HG02852 (cell line): ENCODE measurements around the gene VSTM1.
"Not testable (repeated sequence)": the region's sequence is repeated elsewhere in the genome, so short reads cannot be mapped to it uniquely, and the experiment has no call there.

Experiments
- ATAC-seq: cut with Tn5 transposase; IDR thresholded peaks from one replicate; pipeline ENCODE4 v1.9.1; 2021; ENCODE audit warnings: mild to moderate bottlenecking, moderate library complexity; ENCODE audit not compliant: unreplicated experiment

VSTM1 gene, protein sequence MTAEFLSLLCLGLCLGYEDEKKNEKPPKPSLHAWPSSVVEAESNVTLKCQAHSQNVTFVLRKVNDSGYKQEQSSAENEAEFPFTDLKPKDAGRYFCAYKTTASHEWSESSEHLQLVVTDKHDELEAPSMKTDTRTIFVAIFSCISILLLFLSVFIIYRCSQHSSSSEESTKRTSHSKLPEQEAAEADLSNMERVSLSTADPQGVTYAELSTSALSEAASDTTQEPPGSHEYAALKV

DNA sequence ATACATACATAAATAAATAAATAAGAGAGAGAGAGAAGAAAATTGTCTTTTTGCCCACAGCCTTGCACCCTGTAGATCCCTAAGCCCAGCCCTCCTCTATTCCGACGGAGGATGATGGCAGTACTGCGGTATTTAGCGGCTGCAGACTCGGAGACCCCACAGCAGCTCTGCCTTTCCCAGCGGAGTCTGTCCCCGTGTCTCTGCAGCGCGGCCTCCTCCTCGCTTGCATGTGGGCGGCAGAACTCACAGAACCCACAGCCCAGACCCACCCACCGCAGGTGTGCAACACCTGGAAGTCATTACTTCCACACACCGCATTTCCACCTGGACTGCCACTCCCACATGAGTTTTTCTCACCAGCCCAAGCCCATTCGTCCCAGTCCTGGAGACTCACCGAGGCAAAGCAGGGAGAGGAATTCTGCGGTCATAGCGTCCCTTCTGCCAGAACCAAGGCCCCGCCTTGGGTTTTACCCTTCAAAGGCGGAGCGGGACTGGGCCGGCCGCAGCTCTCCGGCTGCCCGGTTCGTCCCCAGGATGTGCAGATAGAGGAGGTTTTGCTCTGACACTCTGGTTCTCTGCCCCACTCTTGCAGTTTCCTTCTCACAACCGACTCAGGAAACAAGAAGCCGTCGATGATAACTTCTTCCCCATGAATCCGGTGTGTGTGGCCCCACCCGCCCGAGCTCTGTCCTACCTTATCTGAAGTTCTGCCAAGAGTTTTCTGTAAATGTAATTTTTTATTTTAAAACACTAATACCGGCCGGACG is at the start of gene VSTM1:
VSTM1 (minus strand) TSS at position 548 of the 767 bp plus-strand sequence; CDS start at position 428, 120 bp downstream.
- no peak for ATAC-seq

DNA sequence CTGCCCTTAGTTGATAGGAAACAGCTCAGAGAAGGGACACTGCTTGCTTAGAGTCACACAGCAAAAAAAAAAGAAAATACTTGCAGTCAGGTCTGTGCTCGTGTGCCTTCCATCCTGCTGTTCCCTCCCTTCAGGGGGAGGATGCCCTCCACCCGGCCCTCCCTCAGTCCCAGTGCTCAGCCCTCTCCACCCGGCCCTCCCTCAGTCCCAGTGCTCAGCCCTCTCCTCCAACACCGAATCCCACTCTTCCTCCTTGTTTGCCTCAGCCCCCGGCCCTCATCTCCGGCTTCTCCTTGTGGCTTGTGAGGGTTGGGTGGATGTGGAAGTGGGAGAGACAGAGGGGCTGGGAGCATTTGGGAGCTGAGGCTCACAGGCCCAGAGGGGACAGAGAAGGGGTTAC is 46.0 kb upstream of the VSTM1 start:
- ATAC-seq: no peak

DNA sequence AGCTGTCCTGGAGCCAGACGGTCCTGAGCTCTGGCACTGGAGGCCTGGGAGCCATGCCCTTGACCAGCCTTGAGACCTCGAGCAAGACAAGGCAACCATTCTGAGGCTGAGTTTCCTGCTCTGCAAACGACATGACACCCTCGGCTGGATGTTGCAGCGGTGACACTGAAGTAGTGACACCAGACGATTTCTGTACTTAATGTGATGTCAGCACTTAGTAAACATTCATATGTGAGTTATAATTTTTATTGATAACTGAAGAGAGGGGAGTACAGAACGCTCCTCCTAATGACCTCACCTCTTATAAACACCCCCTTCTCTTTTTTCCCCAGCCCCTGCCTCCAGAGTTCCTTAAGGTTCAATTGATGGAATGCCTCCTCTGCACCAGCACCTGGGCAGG is 44.8 kb upstream of the VSTM1 start:
- no peak for ATAC-seq

DNA sequence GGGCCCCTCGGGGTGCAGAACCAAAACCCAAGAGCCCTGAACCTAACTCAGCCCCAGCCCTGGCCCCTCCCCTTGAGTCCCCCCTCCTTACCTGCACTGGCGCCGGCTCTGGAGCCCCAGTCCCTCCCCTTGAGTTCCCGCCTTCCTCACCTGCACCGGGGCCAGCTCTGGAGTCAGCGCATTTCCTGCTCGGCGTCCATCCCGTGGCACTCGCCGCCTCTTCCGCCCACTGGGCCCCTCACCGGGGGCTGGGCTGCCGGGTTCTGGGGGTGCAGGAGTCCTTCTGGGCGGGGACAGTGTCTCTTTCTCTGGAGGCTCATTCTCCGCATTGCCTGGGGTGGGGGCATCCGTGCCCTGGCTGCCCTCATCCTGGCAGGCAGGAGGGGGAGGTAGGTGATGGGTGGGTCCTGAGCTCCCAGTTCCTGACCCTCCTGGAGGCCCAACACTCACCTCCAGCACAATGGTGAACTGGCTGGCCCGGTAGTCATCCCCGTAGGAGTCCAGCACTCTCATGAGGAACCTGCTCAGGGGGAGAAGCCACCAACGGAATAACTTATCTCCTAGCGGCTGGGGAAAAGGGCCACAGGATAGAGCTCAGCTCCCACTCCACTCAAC is 44.3 kb upstream of the VSTM1 start:
- ATAC-seq: no peak

DNA sequence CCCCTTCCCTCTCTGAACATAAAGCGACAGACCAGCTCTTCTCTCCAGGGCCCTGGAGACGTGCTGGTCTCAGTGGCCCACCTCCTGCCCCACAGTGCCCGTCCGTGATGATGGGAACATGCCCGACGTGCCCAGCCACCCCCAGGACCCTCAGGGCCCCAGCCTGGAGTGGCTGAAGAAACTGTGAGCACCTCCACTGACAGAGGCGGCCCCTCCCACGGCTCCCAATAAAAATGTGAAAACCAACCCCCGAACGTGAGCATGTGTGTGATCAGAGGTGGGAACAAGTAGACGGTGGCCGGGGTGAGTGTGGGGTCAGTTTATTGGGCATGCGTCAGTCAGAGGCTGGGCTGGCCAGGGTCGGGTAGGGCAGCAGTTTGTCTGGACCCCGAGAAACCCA is 43.0 kb upstream of the VSTM1 start:
- ATAC-seq: no peak

DNA sequence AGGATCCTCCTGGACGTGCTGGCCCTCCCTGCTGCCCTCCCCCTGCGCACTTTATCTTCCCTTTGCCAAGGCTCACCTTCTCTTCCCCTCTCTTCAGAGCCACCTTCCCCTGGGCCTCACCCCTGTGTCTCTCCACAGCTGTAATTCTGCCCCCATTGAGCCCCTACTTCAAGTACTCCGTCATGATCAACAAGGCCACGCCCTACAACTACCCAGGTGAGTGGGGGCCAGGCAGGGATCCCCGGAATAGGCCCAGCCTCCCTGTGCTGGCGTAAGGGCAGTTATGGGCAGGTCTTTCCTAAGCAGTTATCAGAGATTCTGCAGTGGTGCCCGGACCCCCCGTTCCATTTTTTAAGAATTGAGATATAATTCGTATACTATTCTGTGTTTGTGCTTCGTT is 42.1 kb upstream of the VSTM1 start:
- ATAC-seq: no peak

DNA sequence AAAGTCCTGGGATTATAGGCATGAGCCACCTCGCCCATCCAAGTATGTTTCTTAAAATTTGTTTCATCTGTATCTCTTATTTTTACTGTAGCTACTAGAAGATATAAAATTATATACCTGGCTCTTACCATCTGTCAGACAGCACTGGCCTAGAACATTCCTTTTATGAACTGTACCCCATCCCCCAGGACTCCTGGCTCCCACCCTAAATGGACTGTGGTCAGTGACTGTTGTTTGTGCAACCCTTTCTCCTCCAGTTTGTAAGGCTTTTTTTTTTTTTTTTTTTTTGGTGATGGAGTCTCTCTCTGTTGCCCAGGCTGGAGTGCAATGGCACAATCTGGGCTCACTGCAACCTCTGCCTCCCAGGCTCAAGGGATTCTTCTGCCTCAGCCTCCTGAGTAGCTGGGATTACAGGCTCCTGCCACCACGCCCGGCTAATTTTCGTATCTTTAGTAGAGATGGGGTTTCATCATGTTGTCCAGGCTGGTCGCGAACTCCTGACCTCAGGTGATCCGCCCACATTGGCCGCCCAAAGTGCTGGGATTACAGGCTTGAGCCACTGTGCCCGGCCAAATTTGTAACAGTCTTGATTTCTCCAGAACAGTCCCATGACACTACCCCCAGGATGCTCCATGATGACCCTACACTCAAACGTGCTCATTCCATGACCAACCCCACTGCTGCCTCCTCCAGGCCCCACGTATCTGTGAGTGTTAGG is 41.5 kb upstream of the VSTM1 start:
- ATAC-seq: no peak

DNA sequence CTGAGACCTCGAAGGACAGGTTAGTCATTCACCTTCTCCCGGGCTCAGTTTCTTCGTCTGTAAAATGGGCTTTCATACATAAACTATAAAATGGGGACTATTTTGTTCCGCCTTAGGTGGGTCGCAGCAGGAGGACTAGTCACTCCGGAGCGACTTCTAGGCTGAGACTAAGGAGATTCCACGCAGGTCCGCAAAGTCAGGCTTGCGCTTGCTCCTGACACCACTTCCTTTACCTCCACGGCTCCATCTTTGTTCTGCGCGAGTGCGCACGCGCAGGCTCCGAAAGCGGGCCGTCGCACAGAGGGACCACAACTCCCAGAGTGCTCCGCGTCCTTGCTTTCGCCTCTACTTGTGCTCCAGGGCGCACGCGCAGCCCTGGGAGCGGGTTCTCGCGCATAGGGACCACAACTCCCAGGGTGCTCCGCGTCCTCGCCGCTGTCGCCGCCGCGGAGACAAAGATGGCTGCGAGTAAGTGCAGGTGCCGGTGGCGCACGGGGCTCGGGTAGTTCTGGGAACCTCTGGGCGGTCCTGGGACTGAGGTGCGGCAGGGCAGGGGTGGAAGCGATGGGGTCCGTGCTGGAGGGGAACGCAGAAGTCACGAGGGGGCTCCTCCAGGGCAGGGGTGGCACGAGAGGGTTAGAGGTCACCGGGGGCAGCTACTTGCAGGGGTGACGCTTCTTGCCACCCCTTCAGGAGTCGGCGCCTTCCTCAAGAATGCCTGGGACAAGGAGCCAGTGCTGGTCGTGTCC is 38.9 kb upstream of the VSTM1 start, which contains the start of gene NDUFA3:
NDUFA3 (plus strand) TSS at position 435 of the 749 bp plus-strand sequence; CDS start at position 459, 24 bp downstream.
- ATAC-seq: peak; percentile 83

DNA sequence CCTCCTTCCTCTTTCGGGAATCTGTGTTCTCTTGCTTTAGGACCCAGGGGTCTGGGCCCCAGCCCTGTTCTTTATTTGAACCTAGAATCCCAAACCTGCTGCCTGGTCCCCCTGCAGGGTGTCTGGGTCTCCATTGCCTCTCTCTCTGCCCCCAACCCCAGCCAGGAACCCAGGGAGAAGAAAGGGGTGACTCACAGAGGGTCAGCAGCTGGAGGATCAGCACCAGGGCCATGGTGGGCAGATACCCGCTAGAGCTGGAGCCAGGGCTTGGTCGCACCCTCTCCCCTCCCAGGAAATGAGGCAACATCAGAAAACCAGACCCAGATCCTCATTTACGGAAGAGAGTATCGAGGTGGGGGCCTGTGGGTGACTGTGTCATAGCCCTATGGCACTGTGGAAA is 36.9 kb upstream of the VSTM1 start, which contains the start of gene OSCAR:
OSCAR (minus strand) TSS at position 243 of the 400 bp plus-strand sequence; CDS start at position 232, 11 bp downstream.
- no peak for ATAC-seq

DNA sequence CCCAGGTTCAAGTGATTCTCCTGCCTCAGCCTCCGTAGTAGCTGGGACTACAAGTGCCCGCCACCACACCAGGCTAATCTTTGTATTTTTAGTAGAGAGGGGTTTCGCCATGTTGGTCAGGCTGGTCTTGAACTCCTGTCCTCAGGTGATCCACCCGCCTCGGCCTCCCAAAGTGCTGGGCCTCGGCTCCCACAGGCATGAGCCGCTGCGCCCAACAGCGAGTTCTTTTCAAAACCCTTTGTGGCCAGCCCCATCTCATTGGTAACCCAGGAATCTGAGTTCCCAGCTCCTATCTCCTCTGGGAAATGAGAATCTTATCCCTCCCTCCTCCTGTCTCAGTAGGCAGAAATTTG is 36.2 kb upstream of the VSTM1 start:
- not testable (repeated sequence) for ATAC-seq

DNA sequence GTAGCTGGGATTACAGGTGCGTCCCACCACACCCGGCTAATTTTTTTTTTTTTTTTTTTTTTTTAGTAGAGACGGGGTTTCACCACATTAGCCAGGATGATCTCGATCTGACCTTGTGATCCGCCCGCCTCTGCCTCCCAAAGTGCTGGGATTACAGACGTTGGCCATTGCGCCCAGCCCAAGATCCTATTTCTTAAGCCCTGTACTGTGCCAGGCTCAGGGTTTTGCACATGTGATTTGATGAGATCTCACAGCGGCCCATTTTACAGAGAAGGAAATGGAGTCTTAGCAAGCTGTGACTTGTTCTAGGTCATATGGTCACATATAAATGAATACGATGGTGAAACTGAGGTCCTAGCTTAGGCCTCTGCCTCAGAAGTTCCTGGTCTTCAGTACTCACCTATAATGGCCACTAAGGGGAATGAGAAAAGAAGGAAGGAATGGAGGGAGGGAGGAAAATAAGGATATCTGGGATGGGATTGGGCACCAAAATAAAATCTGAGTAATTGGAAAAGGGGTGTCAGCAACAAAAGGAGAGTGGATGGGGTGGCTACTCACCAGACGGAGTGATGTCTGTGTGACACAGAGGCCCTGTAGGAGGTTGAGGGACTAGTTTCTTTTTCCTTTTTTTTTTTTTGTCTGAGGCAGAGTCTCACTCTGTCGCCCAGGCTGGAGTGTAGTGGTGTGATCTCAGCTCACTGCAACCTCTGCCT is 35.6 kb upstream of the VSTM1 start:
- ATAC-seq: no peak

DNA sequence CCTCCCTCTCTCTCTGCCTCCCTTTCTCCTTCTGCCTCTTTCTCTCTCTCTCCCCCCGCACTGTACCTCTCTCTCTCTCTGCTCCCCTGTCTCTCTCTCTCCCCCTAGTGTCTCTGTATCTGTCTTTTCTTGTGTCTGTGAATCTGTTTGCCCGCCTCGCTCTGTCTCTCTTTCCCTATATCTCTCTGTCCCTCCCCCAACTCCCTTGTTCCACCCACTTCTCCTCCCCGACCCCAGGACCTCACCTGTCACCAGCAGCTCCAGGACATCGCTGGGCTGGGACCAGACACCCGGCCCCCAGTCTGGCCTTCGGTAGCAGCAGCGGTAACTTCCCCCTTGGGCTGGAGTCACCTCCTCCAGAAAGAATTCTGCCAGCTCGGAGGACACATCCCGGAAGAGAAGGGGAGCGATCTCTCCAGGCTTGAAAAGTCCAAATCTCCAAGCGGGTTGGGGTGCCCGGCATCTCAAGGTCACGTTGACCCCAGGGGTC is 33.0 kb upstream of the VSTM1 start:
- no peak for ATAC-seq

DNA sequence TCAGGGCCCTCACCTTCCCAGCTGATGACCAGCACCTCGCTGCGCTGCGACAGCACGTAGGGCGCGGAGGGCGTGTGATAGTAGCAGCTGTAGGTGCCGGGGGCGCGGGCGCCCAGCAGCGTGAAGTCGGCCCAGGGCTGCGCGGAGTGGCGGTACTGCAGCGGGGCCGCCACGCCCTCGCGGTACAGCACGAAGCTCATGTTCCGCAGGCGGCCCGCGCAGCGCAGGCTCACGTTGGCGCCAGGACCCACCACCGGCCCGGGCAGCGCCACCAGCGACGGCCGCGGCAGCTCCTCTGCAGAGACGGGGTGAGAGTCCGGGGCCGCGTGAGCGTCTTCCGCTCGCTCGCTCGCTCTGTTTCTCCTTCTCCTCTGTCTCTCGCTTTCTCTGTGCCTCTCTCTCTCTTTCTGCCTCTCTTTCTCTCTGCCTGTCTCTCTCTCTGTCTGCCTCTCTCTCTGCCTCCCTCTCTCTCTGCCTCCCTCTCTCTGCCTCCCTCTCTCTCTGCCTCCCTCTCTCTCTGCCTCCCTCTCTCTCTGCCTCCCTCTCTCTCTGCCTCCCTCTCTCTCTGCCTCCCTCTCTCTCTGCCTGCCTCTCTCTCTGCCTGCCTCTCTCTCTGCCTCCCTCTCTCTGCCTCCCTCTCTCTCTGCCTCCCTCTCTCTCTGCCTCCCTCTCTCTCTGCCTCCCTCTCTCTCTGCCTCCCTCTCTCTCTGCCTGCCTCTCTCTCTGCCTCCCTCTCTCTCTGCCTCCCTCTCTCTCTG is 32.3 kb upstream of the VSTM1 start:
- ATAC-seq: not testable (repeated sequence)

DNA sequence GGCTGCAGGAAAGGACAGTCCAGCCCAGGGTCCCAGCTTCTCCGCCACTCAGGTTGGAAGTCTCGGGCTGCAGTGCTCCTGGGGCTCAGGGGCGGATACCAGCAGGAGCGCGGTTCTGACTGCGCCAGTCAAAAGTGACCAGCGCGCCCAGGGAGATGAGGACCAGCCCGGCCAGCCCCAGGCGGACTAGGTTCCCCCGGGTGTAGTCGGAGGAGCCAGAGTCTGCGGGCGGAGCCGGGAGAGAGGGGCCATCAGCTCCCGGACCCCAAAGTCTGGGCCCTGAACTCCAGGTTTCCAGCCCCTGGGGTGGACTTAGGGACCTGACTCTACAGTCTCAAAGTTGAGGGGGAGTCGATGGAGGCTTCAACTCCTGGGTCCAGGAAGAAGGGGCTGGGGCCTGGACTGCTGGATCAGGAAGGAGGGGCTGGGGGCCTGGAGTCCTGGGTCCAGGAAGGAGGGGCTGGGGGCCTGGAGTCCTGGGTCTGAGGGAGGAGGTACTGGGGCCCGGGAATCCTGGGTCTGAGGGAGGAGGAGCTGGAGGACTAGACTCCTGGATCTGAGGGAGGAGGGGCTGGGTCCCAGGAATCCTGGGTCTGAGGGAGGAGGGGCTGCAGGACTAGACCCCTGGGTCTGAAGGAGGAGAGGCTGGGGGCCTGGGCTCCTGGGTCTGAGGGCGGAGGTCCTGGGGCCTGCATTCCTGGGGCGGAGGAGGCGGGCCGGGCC is 31.6 kb upstream of the VSTM1 start:
- no peak for ATAC-seq

DNA sequence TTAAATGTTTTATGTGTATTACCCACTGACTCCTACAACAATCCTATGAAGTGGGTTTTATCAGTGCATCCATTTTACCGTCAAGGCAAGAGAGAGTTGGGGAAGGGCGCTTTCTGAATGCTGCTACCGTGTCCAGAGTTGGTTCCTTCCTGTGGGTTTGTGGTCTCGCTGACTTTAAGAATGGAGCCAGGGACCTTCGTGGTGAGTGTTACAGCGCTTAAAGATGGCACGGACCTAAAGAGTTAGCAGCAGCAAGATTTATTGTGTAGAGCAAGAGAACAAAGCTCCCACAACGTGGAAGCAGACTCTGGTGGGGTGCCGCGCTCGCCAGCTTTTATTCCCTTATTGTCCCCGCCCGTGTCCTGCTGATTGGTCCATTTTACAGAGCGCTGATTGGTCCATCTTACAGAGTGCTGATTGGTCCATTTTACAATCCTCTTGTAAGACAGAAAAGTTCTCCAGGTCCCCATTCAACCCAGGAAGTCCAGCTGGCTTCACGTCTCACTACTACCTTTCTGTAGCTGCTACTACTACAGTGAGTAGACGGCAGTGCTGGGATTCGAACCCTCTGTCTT is 30.8 kb upstream of the VSTM1 start:
- ATAC-seq: no peak

DNA sequence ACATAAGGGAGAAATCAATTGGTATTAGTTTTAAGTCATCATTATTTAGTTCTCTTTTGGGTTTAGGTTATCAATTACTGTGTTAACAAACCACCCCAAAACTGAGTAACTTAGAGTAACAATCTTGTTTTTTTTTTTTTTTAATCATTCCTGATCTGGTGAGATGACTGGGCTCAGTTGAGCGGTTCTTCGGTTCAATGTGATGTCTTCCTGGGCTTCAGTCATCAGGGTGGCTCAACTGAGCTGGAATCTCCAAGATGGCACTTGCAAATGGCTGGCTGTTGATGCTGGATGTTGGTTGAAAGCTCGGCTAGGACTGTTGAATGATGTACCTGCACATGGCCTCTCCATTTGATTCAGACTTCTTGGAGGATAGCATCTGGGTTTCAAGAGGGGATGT is 20.7 kb upstream of the VSTM1 start:
- ATAC-seq: no peak

DNA sequence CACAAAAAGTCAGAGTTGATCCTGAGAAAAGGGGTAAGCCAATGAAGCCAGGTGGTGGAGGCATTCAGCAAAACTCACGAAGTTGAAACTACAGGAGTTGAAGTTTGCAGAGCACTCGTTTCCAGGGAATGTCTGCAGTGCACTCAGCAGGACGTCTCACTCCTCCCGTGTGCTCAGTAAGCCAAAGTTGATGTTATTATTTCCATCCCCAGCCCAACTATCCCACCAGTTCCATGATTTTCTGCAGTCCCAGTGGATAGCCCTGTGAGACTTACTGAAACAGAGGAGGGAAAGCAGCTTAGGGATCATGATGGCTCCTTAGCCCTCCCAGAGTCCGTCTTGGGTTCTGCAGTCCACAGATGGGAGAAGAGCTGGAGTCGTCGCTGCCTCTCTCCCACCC is 17.3 kb upstream of the VSTM1 start, which contains the start of gene TARM1:
TARM1 (minus strand) TSS at position 334 of the 400 bp plus-strand sequence; CDS start at position 309, 25 bp downstream.
- ATAC-seq: no peak

DNA sequence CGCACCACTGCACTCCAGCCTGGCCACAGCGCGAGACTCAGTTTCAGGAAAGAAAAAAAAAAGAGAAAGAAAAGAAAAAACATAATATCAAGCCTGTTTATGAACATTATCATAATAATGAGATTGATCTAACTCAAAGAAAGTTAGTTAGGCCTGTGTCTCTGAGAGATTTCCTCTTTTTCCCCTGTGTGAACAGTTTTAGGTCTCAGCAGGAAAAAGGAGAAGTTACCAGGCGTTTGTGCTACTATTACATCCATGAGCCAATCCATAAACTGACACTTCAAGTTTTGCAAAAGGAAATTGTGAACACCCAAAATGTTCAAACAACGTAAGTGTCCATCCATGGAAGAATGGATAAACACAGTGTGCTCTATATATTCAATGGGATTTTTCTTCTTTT is 13.6 kb upstream of the VSTM1 start:
- ATAC-seq: no peak
